ENCODE measurements around the gene OPN3. TPM values are rescaled to one million over a fixed set of nuclear protein-coding genes. Genes with fewer than 3 reads are reported as not detected.

The OPN3 gene
- polyA plus RNA-seq, 2 of the 4 experiments (the other 2 are of a cell fraction) = 41.0 to 144 TPM

DNA sequence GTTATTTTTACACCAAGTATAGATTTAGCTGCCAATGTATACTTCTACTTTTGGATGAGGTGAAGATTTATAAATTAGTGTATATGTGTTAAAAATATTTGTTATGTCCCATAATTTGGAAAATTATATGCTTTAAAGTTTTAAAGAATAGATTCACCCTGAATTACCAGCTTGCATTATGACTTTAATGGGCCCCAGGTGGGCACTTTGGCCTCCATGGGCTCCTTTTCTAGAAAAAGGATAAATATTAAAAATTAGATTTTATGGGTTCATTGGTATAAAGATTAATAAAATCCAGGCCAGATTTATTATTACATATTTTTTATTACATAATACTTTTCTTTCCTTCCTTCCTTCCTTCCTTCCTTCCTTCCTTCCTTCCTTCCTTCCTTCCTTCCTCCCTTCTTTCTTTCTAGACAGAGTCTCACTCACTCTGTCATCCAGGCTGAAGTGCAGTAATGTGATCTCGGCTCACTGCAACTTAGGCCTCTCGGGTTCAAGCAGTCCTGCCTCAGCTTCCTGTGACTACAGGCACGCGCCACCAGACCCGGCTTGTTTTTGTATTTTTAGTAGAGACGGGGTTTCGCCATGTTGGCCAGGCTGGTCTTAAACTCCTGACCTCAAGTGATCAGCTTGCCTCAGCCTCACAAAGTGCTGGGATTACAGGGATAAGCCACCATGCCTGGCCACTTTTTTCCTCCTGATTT lies 86.1 kb downstream of the OPN3 start:
- ChIA-PET CTCF (interaction anchor here (1.6 kb wide), 1 partner anchor 18 kb away, joined by 4 read pairs; no protein-coding TSS in a partner anchor), POLR2A (no interaction called here)
- H3K4me1 ChIP-seq = peaks cover 19% of the 10 kb centered on the region
- H3K4me2 ChIP-seq = no peak overlapping the region
- no peaks in the 10 kb centered on the region for H3K9me3 ChIP-seq
- no peak for ATAC-seq
- H3K4me3 ChIP-seq = no peak overlapping the region
- FAIRE-seq = no peak
- DNase-seq (ENCODE audit: low read depth in 1 of 2, low spot score in 1 of 2) = no peak
- TF ChIP-seq KDM1A (IDR thresholded peaks at IDR 0.05; ENCODE audit: low read depth) (no peak), TFCP2L1 (CRISPR knock-in tag; IDR thresholded peaks at IDR 0.05) (no peak), PHF8 (IDR thresholded peaks at IDR 0.05; ENCODE audit: borderline replicate concordance, low read depth) (no peak), HOXA7 (CRISPR knock-in tag; IDR thresholded peaks at IDR 0.05) (no peak), TP53 (CRISPR knock-in tag; IDR thresholded peaks at IDR 0.05) (no peak), JUNB (IDR thresholded peaks at IDR 0.05) (no peak), FOSL2 (IDR thresholded peaks at IDR 0.05) (no peak), FOSL2 (CRISPR knock-in tag; IDR thresholded peaks at IDR 0.05) (no peak), RCOR1 (IDR thresholded peaks at IDR 0.05; ENCODE audit: low read depth, low read length) (no peak), CHD2 (IDR thresholded peaks at IDR 0.05; ENCODE audit: low read length, partially characterized antibody) (no peak)
- TF ChIP-seq, protein P1, sequence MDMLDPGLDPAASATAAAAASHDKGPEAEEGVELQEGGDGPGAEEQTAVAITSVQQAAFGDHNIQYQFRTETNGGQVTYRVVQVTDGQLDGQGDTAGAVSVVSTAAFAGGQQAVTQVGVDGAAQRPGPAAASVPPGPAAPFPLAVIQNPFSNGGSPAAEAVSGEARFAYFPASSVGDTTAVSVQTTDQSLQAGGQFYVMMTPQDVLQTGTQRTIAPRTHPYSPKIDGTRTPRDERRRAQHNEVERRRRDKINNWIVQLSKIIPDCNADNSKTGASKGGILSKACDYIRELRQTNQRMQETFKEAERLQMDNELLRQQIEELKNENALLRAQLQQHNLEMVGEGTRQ (IDR thresholded peaks at IDR 0.05) = no peak
- no peak overlapping the region for H3K27ac ChIP-seq
- 93% methylated on average over 7 of the region's 7 CpGs for WGBS (ENCODE audit: missing lambda C conversion rate)

DNA sequence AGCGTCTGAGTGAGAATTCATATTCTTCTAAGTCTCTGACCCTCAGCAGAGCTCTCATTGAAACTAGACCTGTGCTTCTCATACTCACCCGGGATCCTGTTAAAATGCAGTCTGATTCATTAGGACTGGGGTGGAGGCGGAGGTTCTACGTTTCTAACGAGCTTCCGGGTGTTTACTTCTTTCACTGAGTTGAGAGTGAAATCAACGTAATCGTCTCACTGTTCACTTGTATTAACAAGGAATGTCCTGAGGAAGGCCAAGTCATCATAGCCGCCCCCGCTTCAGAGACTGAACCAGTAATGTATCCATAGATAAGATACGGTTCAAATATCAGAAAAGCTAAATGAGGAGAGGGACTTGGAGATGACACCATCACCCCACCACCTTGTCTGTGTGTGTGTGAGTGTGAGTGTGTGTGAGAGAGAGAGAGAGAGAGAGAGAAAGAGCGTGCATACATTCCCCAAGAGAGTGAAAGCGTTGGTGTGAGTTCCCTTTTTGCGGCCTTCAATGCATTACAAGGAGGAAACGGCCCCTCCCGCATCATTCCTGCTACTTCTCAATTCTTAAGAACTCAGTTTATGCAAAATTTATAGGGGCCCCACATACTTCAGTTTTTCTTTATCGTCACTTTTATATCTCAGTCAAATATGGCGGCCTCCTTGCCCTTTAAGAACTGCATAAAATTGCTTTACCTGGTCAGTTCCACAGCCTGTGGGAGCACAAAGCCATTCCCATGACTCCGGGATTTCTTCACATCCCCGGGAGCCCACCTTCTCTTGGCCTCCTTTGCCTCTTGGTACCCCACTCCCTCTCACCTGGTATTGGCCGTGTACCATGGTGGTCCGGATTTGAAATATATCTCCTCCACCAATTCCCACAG lies 88.2 kb downstream of the OPN3 start:
- Histone ChIP-seq H3K4me3 (no peak overlapping the region), H3K4me2 (no peak overlapping the region), H3K9me3 (no peaks in the 10 kb centered on the region), H3K4me1 (no peaks in the 10 kb centered on the region), H3K27ac (no peak overlapping the region)
- FAIRE-seq = no peak
- TF ChIP-seq HEYL (CRISPR knock-in tag; IDR thresholded peaks at IDR 0.05) (no peak), RARB (CRISPR knock-in tag; IDR thresholded peaks at IDR 0.05) (no peak), HOXB5 (CRISPR knock-in tag; IDR thresholded peaks at IDR 0.05) (no peak), JUN (IDR thresholded peaks at IDR 0.05) (no peak), ZFP36 (IDR thresholded peaks at IDR 0.05; ENCODE audit: borderline replicate concordance, partially characterized antibody) (no peak), FOSB (CRISPR knock-in tag; IDR thresholded peaks at IDR 0.05) (no peak), MAFK (IDR thresholded peaks at IDR 0.05; ENCODE audit: partially characterized antibody) (no peak), NR3C1 (IDR thresholded peaks at IDR 0.05) (no peak), BHLHE40 (IDR thresholded peaks at IDR 0.05; ENCODE audit: low read depth, low read length) (no peak), JUNB (IDR thresholded peaks at IDR 0.05) (no peak), ZNF302 (CRISPR knock-in tag; IDR thresholded peaks at IDR 0.05) (no peak), RFX5 (IDR thresholded peaks at IDR 0.05) (no peak), TP53 (CRISPR knock-in tag; IDR thresholded peaks at IDR 0.05) (no peak), HOXA7 (CRISPR knock-in tag; IDR thresholded peaks at IDR 0.05) (no peak), CEBPB (IDR thresholded peaks at IDR 0.05) (no peak), CHD2 (IDR thresholded peaks at IDR 0.05; ENCODE audit: low read length, partially characterized antibody) (no peak), GATA3 (IDR thresholded peaks at IDR 0.05; ENCODE audit: borderline replicate concordance) (no peak)
- TF ChIP-seq, protein P2, sequence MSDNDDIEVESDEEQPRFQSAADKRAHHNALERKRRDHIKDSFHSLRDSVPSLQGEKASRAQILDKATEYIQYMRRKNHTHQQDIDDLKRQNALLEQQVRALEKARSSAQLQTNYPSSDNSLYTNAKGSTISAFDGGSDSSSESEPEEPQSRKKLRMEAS (IDR thresholded peaks at IDR 0.05) = no peak
- TF ChIP-seq, protein P1 (IDR thresholded peaks at IDR 0.05) = no peak
- TF ChIP-seq, protein P3, sequence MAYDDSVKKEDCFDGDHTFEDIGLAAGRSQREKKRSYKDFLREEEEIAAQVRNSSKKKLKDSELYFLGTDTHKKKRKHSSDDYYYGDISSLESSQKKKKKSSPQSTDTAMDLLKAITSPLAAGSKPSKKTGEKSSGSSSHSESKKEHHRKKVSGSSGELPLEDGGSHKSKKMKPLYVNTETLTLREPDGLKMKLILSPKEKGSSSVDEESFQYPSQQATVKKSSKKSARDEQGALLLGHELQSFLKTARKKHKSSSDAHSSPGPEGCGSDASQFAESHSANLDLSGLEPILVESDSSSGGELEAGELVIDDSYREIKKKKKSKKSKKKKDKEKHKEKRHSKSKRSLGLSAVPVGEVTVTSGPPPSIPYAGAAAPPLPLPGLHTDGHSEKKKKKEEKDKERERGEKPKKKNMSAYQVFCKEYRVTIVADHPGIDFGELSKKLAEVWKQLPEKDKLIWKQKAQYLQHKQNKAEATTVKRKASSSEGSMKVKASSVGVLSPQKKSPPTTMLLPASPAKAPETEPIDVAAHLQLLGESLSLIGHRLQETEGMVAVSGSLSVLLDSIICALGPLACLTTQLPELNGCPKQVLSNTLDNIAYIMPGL (CRISPR knock-in tag; IDR thresholded peaks at IDR 0.05; ENCODE audit: borderline replicate concordance) = no peak
- ChIA-PET CTCF (no interaction called here), POLR2A (no interaction called here)
- ATAC-seq = no peak
- 88% methylated on average over 22 of the region's 22 CpGs for WGBS (ENCODE audit: missing lambda C conversion rate)
- no peak for DNase-seq (ENCODE audit: low read depth in 1 of 2, low spot score in 1 of 2)
